ENCODE results near the gene PARN.

The PARN gene

GRCh38 chr16:14494396-14494966 lies 135.6 kb downstream of the PARN start:
- H3K27ac ChIP-seq = no peak overlapping the region
- TF ChIP-seq CTCF (IDR thresholded peaks at IDR 0.05) = no peak
- H3K4me1 ChIP-seq (ENCODE audit: control insufficient read depth in 1 of 2, insufficient read depth in 1 of 2, low read depth in 1 of 2, low read length in 1 of 2) = no peaks in the 10 kb centered on the region
- H3K36me3 ChIP-seq = no peaks in the 10 kb centered on the region
- H3K4me3 ChIP-seq (ENCODE audit: low read depth in 1 of 2, low read length in 1 of 2) = no peak overlapping the region
- no peaks in the 10 kb centered on the region for H3K9me3 ChIP-seq
- no peaks in the 10 kb centered on the region for H3K27me3 ChIP-seq

- H3K27ac ChIP-seq = no peak overlapping the region
- H3K36me3 ChIP-seq = no peaks in the 10 kb centered on the region
- no peak for TF ChIP-seq CTCF (IDR thresholded peaks at IDR 0.05)
- no peaks in the 10 kb centered on the region for H3K4me1 ChIP-seq (ENCODE audit: control insufficient read depth in 1 of 2, insufficient read depth in 1 of 2, low read depth in 1 of 2, low read length in 1 of 2)
- no peaks in the 10 kb centered on the region for H3K27me3 ChIP-seq
- H3K9me3 ChIP-seq = no peaks in the 10 kb centered on the region
- H3K4me3 ChIP-seq (ENCODE audit: low read depth in 1 of 2, low read length in 1 of 2) = no peak overlapping the region
Measured at GRCh38 chr16:14493791-14494190, 136.3 kb downstream of the PARN start.

GRCh38 chr16:14492614-14493013 lies 137.4 kb downstream of the PARN start:
- H3K27me3 ChIP-seq = no peaks in the 10 kb centered on the region
- no peak for TF ChIP-seq CTCF (IDR thresholded peaks at IDR 0.05)
- no peaks in the 10 kb centered on the region for H3K9me3 ChIP-seq
- H3K36me3 ChIP-seq = no peaks in the 10 kb centered on the region
- no peaks in the 10 kb centered on the region for H3K4me1 ChIP-seq (ENCODE audit: control insufficient read depth in 1 of 2, insufficient read depth in 1 of 2, low read depth in 1 of 2, low read length in 1 of 2)
- no peak overlapping the region for H3K27ac ChIP-seq
- H3K4me3 ChIP-seq (ENCODE audit: low read depth in 1 of 2, low read length in 1 of 2) = no peak overlapping the region

- no peaks in the 10 kb centered on the region for H3K27me3 ChIP-seq
- H3K36me3 ChIP-seq = no peaks in the 10 kb centered on the region
- H3K4me1 ChIP-seq (ENCODE audit: control insufficient read depth in 1 of 2, insufficient read depth in 1 of 2, low read depth in 1 of 2, low read length in 1 of 2) = no peaks in the 10 kb centered on the region
- no peaks in the 10 kb centered on the region for H3K9me3 ChIP-seq
- H3K27ac ChIP-seq = no peak overlapping the region
- no peak overlapping the region for H3K4me3 ChIP-seq (ENCODE audit: low read depth in 1 of 2, low read length in 1 of 2)
- TF ChIP-seq CTCF (IDR thresholded peaks at IDR 0.05) = no peak
Measured at GRCh38 chr16:14491861-14492529, 138.1 kb downstream of the PARN start.

- Histone ChIP-seq H3K9me3 (no peaks in the 10 kb centered on the region), H3K4me3 (ENCODE audit: low read depth in 1 of 2, low read length in 1 of 2) (no peak overlapping the region), H3K27me3 (no peaks in the 10 kb centered on the region), H3K36me3 (no peaks in the 10 kb centered on the region), H3K27ac (no peak overlapping the region), H3K4me1 (ENCODE audit: control insufficient read depth in 1 of 2, insufficient read depth in 1 of 2, low read depth in 1 of 2, low read length in 1 of 2) (no peaks in the 10 kb centered on the region)
- no peak for TF ChIP-seq CTCF (IDR thresholded peaks at IDR 0.05)
Measured at GRCh38 chr16:14490235-14490634, 139.8 kb downstream of the PARN start.
